NCI-H345 (cell line): ENCODE data around the gene WHRN.

ENCODE experiments used
- DNase-seq: peaks from one replicate; lab custom pipeline; 2025; lab: John Stamatoyannopoulos, UW

Gene WHRN

DNA sequence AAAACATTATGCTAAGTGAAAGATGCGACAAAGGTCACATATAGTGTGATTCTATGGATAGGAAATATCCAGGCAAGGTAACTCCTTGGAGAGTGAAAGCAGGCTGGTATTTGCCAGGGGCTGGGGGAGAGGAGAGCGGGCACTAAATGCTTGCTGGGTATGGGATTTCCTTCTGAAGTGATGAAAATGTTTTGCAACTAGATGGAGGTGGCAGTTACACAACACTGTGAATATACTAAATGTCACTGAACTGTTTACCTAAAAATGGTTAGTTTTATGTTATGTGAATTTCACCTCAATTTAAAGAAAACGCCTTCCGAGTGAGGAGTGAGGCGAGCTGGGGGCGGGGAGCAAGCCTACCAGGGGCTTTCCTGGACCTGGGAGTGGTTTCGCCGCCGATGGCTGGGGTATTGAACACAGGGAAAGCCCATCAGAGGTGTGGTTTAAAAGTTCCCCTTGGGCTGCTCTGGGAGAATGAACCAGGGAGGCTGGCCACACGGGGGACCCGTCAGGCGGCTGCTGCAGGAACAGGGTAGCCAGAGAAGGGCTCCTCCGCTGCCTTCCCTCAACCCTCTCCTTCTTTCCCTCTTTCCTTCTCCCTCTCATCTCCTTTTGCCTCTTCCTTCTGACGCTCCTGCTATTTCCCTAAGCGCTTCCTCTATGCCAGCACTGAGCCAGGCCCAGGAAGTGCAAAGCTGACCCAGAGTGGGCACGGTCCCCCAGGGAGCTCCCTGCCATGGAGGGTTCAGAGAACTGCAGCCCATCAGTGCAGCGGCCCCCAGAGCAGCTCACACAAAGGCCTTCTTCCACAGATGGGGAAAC is 122.4 kb downstream of the WHRN start:
- DNase-seq: no peak

DNA sequence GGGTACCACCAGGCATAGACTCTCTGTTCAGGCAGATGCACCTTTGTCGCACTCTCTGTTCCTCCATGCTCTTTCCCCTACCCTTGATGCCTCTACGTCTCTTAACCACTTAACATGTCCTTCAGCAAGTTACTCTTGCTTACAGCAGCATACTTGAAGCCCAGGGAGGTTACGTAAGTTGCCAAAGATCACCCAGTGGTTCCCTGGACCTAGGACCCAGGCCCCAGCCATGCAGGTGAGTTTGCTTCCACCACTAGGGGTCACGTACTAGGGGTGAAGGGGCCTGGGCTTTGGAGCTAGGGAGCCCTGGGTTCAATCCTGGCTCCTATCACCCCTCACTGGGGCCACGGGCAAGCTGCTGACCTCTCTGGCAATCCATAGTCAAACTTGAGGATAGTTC is 126.4 kb downstream of the WHRN start:
- no peak for DNase-seq

DNA sequence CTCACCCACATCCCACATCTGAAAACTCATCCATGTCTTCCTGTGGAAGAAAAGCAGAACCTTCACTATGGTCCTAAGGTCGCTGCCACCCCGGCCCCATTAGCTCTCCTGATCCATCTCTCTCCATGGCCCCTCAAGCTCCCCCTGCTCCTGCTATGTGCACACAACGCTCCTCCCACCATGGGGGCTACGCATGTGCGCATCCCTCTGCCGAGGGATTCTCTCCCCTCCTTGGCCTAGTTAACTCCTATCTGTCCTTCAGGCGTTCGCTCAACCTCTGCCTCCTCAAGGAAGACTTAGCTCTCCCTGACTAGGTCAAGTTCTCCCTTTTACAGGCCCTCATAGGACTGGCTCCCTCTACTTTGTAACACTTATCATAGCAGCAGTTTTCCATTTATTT is 127.3 kb downstream of the WHRN start:
- DNase-seq: no peak

DNA sequence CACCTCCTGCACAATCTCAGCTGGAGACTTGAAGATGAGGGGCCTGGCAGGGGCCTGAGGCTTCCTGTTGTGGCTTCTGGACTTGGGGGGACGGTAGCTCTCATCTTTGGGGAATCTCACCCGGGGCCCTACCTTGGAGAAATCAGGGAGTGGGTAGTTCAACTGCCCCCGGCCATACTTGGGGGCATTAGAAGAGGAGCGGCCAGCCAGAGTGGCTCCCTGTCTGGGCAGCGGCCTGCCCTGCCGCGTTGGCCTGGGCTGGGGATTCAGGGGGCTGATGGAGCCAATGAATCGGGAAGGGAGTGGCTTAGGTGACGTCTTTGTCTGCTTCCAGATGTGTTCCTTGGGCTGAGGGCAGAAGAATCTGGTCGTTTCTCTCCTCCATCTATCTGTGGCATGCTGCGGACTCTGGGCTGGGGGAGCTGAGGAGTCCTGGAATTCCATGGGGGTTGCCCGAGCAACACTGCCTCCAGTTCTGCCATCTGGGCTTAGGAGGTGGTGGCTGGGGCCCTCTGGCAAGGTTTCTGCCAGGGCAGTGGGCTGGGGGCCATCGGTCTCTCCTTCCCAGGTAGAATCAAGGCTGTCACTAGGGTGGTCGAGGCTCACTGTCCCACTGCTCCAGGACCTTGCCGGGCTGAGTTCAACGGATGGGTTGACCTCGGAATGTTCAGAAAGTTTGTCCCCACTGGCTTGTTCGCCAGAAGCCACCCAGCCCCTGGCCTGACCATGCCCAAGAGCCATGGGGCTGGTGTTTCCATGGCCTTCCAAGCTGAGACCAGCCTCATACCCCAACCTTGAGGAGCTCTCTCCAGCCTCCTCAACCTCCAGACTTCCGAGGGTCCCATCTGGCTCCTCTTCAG is 128.5 kb downstream of the WHRN start:
- DNase-seq: no peak

DNA sequence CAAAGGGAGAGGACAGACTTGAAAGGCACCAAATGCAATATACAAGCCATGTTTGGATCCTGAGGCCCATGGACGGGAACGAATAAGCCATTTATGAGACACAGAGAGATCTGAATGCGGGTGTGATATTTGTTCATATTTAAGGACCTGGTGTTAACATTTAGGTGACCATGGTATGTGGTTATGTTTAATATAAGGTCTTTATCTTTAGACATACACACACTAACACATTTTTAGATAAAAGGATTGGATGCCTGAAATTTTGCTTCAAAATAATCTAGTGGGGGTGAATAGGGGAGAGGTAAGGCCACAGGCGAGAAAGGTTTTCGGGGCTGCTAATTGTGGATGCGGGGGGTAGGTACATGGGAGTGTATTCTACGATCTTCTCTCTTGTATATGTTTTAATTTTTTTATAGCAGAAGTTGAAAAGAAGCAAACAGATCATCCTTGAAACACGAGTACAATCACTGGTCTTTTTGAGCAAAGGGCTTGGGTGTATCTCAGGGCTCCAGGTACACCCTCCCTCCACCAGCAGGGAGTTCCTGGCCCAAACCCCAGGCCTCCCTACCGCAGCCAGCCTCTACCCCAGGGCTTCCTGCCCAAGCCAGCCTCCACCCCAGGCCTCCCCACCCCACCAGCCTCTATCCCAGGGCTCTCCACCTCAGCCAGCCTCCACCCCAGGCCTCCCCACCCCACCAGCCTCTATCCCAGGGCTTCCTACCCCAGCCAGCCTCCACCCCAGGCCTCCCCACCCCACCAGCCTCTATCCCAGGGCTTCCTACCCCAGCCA is 129.7 kb downstream of the WHRN start:
- no peak for DNase-seq

DNA sequence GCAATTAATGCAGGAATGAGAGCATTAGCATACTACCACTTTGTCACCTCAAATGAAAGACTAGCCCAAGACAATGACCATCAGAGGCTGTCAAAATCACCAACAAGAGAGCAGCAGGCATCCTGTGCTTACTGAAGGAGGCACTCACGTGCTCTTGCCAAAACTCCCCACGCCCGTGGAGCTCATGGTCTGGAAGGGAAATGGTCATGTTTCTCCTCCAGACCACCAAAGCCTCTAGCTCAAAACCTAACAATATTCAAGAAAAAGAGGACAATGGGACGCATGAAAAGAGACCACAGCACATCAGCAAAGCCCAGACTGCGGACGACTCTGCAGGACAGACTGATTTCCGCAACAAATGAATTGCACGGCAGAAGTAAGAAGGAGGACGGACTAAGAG is 130.3 kb downstream of the WHRN start:
- no peak for DNase-seq

DNA sequence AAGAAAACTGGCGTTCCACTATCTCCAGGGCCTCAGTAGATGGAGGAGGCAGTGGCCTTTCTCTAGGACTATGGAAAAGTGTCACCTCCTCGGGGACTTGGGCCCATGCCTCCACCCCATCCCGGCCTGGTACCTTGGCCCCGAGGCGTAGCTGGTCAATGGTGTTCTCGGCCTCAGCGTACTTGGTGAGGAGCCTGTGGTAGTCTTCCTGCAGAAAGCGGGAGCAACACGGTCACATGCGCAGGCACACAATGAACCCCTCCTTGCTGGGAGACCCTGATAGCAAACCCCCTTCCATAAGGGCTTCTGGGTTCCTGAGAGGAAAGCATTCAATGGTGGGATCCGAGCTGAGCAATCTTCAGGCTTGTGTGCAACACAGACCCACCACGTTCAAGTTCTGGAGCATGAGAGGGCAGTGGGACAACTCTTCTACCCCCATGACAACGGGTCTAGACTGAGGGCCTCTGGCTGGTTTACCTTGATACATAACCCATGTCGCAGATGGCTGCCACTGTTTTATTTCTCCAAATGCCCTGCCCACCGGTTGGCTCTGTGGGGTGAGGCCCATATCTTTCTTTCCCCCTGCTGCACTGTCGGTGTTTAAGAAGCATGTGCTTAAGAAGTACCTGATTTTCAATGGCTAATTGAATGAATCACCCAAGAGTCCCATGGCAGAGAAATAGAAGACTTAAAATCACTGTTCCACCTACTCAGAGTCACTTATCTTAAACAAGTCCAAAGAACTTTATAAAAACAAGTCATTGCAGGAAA is 131.1 kb downstream of the WHRN start:
- DNase-seq: no peak

DNA sequence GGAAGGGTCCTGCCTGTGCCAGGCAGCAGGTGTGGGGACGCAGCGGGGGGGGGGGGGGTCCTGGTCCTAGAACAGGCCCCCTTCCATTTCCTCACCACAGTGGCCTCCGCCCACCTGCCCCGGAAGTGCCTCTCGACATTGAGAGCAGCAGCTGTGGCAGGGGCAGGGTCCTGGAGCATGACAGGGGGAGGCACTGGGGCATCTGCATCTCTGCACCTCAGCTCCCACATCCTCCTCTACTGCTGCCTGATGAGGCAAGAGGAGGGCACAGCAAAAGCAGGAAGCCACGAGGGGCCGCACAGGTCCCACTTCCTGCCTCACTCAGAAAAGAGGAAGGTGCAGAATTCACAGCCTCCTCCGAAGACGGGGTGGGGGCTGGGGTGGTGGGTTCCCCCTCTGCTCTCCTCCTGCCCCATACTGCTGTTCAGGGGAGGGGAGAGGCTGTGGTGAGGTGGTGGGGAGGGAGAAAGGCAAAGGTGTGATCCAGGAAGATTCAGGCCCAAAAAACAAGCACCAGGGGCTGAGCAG is 132.3 kb downstream of the WHRN start:
- no peak for DNase-seq

DNA sequence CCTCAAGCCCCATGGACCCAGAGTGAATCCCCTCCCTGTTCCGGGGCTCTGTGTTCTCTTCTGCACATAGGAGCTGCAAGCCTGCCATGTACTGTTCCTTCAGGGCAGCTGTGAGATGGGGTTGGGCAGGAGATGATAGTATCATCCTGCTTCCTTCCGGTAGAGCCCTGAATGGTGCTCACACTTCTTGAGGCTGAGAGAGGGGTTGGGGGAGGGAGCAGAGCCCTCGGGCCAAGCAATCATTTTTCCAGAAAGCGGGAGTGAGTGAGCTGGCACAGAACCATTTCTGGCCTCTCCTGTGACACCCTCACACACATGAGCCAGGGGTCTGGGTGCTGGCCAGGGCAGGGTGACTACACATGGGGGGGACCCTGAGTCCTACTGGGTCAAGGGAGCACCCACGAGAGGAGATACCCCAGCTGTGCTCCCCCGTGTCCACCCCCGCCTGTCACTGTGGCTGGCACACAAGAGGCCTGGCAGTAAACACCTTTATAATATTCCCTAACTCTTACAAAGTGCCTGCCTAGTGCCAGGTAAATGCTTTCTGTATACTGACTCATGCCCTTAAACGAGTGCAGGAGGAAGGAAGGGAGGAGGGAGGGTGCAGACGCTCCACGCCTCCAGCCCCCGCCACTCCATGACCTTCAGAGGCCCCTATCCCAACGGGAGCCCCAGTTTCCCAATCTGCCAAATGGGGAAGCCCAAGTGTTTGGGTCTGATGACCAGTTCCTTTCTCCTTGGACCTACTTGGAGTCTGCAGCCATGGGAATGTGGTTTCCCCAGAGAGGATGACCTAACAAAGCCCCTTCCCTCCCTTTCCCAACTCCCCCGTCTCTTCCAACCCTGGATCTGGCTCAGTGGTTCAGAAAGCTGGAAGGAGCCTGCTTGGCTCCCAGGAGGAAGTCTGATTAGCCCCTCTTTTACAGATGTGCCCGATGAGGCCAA is 133.0 kb downstream of the WHRN start:
- DNase-seq: no peak

DNA sequence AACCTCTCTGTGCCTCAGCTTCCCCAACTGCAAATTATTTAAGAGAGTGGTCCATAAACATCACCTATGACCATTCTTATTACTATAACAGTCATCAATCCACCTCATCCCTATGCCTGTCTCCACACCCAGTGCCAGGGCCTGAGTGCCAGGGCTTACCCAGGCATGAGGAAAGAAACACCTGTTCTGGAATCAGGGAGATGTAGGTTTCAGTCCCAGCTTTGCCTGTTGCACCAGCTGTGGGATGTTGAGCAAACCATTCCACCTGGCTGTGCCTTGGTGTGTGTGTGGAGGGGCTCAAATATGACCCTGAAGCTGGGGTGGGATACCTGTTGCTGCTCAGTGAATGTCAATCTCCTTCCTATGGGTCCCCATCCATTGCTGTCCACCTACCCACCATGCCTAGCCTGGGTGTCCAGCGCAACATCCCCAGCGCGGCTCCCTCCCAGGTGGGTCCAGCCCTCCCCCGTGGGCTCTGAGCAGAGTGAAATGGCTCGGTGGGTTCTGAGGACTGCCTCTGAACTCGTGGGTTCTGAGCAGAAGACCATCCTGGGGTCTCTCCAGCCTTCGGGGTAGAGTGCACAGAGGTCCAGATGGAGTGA is 133.8 kb downstream of the WHRN start:
- no peak for DNase-seq

DNA sequence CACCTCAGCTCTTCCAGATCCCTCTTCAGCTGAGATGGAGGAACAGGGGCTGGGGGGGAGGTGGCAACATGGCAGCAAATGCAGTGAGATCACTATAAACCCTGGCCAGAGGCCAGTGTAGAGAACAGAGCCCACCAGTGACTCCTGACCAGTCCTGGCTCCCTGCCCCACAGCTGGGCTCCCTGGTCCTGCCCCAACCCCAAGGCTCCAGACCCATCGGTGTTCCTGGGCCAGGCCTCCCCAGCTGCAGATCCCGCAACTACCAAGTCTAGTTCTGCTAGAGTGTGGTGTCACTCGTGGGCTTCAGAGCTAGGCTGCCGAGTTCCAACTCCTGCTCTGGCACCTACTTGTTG is 134.3 kb downstream of the WHRN start:
- DNase-seq: no peak

DNA sequence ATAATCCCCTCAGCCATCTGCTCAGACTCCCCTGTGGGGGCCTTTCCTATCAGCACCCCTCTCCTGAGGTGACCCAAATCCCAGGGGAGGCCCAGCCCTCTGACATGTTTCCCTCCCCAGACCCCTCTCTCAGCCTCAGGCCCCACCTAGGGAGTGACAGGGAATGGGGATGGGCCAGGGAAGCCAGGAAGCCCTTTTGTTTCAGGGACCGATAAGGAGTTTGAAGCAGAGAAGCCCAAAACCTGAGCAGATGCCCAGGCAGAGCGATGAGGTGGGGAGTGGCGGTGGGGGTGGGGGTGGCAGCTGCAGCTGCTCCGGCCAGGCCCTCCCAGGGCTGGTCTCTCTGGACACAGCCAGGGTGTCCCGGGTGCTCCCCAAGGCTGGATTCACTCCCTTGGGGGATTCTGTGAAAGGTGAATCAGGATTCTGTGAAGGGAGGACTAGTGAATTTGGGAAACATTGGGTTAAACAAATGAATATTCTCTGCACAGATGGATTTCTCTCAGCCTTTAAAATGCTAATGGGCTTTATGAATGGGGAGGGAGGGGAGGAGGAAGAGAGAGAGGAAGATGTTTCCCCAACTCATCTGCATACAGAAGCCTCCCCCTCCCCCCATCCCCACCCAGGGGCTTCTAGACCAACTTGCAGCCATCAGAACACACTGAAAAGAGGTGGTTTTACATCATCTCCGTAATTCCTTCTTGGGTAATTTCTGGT is 134.9 kb downstream of the WHRN start:
- DNase-seq: no peak

DNA sequence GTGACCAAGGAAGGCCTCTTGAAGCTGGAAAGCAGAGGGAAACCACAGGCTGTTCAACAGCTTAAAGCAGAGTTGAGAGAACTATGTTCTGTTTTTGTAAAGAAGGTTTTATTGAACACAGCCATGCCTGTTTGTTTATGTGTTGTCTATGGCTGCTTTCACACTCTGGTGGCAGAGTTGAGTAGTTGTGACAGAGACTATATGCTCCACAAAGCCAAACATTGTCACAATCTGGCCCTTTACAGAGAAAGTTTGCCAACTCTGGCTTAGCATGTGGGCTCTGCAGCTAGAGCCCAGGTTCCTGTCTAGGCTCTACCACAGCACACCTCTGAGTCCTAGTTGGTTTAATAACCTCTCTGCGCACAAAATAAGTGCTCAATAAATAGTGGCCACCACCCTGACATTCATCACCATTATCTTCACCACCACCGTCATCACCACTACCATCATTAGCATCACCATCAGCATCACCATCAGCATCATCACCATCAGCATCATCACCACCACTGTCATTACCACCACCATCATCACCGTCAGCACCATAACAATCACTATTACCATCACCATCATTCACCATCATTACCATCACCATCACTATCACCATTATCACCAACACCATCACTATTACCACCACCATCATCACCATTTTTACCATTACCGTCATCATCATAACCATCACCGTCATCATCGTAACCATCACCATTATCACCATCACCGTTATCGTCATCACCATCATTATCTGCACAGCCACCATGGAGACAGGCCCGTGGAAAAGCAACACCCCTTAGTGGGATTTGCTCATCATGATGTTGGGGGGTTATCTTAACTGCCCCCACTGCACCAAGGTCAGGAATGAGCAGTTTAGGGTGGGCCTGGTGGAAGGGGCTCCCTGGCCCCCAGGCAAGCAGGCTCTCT is 135.8 kb downstream of the WHRN start:
- no peak for DNase-seq

DNA sequence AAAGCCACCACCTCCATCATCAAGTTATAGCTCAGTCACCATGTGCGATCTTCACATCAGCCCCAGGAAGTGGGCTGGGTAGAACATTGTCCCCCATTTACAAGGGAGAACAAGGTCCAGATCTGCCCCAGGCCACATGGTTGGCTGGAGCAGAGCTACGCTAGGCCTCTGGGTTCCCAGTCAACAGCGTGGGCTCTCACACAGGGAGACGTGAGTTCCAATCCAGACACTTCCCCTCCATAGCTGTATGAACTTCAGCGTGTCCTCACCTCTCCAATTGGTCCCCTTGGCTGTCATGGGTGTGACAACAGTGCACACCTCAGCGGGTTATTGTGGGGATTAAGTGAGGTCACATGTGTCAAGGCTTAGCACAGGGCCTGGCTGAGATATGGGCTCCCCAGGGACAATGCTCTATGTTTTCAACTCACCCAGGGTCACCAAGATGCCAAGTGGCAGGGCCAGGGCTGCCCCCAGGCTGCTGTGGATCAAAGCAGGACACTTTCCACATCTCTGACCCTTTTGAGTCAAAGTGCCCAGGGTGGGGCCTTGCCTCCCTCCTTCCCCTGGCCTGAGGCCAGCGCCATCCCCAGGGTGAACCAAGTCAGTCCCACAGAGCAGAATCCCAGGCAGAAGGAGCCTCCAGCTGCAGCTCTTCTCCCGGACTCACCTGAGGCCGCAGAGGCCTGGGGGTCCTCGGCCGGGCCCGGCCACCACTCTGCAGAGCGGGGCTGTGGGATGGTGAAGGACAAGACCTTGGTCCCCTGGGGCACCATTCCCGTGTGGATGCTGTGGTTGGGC is 137.3 kb downstream of the WHRN start:
- DNase-seq: no peak

DNA sequence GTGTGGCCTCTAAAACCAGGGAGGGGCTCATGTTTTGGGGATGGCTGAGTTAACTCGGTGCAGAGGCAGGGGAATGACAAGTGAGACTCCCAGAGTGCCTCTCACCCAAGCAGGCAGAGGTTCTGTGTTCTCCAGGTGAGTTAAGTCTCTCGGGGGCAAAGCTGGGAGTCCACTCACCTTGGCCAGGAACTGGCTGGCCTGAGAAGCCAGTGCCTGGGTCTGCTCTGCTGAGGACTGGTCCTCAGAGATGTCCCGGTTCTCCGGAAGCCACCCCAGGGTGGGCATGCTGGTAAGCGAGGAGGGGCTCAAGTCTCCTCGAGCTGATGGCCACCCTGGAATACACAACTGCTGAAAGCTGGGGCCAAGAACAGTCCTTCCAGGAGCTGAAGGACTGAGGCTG is 137.9 kb downstream of the WHRN start:
- no peak for DNase-seq

DNA sequence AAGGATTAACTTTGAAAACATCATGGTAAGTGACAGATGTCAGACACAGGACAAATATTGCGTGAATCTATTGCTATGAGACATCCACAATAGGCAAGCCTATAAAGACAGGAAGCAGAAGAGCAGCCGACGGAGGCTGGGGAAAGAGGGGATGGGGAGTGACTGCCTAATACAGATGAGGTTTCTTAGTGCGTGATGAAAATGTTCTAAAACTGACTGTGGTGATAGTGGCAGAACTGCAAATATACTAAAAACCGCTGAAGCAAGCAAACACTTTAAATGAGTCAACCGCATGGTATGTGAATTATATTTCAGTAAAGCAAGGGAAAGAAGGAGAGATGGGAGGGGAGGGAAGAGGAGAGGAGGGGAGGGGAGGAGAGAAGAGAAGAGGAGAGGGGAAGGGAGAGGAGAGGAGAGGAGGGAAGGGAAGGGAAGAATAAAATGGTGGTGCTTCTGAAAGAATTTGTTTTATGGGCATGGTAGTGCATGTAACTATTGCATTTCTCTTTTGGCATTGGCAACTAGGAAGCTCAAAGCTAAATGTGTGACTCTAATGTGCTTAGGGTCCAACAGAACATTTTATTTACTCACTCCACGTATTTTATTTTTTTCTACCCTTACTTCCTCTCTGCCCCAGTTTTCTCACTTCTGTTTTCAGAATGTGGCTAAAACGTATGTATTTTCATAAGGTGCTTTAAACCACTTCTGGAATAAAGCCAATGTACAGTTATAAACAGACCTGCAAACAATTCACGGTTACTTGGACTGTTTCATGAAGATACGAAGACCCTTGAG is 138.7 kb downstream of the WHRN start:
- no peak for DNase-seq

DNA sequence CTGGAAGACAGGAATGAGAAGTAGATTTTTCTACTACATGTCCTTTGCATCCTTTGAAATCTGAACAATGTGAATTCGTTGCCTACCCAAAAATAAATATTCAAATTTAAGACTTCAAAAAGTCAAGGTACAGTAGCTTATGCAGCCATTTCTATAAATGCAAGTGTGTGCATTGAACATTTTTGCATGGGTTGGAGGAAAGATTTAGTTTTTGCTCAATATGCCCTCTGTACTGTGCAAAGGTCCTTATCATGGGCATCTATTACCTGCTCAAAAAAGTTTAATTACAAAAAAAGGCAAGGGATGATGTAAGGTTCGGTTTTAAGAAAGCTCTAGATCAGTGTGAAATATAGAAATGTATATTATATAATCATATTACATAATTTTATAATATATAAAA is 140.1 kb downstream of the WHRN start:
- DNase-seq: no peak
